Fibroblast of mammary gland (primary cell): Measurements from ENCODE around the gene PCCB.

Source experiments
- DNase-seq: peaks from one replicate; pipeline ENCODE4 v3.0.0-alpha.2; 2010; ENCODE audit warnings: low read depth
- H3K4me3 ChIP-seq: 2 replicates; pipeline ENCODE4 v1.5.1; 2011; ENCODE audit warnings: low read depth, mild to moderate bottlenecking, low read length, moderate library complexity; ENCODE audit not compliant: control insufficient read depth
- CTCF ChIP-seq: conservative IDR thresholded peaks from 2 replicates; pipeline ENCODE4 v1.5.1; 2011; ENCODE audit warnings: low read depth, low read length, inconsistent platforms; ENCODE audit not compliant: control insufficient read depth, insufficient read depth

PCCB gene

GRCh38 chr3:136300444-136300843 is 50.3 kb downstream of the PCCB start:
- no peak overlapping the region for H3K4me3 ChIP-seq
- no peak for TF ChIP-seq CTCF
- DNase-seq, result no peak

DNA sequence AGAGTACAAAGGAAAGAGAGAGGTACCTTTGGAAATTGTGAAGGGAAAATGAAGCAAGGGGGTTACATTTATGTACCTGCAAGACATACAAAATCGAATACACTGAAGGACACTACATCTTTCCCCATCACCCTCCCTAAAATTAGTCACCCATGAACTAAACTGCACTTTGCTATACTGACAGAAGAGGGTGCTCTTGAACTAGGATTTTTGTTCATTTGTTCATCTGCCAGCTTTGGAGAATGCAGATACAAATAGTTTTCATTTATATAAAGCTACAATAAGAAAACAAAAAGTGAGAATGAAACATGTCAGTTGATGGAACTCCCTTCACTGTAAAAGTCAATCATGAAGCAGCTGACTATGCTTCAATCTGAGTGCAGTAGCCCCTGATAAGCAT is 55.7 kb downstream of the PCCB start:
- no peak overlapping the region for H3K4me3 ChIP-seq
- peak; percentile 78 for TF ChIP-seq CTCF
- peak; percentile 75 for DNase-seq

DNA sequence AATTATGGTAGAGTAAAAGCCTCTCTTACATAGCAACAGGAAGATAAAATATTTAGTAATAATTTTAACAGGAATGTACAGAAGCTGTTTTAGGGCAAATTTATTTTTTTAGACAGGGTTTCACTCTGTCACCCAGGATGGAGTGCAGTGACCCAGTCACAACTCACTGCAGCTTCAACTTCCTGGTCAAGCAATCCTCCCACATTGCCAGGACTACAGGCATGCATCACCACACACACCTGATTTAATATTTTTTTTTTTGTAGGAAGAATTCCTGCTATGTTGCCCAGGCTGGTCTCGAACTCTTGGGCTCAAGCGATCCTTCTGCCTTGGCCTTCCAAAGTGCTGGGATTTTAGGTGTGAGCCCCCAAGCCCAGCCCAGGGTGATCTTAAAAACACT is 61.1 kb downstream of the PCCB start:
- TF ChIP-seq CTCF, result no peak
- DNase-seq, result no peak
- no peak overlapping the region for H3K4me3 ChIP-seq

GRCh38 chr3:136311968-136312367 is 61.8 kb downstream of the PCCB start:
- TF ChIP-seq CTCF, result no peak
- no peak overlapping the region for H3K4me3 ChIP-seq
- DNase-seq, result peak; percentile 34

DNA sequence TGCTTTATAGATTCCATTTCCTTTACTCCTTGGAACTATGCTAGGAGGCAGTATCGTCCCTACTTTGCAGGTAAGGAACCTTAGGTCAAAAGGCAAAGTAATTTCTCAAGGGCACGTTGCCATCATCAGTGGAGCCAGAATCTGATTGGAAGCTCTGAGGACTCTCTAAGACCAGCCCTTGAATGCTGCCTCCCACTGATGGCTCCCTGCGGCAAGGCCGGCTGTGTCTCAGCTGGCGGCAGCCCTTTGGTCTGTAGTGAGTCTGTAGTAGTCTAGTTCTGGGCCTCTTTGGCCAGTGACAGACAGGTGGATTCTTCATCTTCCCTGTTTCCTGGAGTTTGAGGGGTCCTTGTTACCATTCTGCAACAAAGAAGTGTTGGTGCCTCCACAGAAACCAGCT is 76.2 kb downstream of the PCCB start:
- H3K4me3 ChIP-seq, result no peak overlapping the region
- TF ChIP-seq CTCF, result no peak
- DNase-seq, result no peak

DNA sequence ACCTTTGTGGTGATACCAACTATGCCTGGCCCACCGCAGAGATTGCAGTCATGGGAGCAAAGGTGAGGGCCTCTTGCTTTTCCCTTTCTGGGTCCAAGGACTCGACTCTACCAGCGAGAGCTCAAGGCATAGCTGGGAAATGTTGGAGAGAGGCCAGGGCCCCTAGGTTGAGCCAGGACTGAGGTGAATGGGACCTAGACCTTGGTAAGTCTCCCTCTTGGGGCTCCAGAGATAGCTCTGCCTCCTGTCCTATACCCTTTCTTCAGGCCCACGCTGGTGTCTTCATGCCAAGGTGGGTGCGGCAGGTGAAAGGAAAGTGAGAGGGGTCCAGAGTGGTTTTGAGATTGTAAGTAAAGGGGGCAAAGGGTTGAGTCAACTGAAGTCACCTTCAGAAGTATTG is 77.5 kb downstream of the PCCB start:
- no peak for DNase-seq
- no peak for TF ChIP-seq CTCF
- H3K4me3 ChIP-seq, result no peak overlapping the region

DNA sequence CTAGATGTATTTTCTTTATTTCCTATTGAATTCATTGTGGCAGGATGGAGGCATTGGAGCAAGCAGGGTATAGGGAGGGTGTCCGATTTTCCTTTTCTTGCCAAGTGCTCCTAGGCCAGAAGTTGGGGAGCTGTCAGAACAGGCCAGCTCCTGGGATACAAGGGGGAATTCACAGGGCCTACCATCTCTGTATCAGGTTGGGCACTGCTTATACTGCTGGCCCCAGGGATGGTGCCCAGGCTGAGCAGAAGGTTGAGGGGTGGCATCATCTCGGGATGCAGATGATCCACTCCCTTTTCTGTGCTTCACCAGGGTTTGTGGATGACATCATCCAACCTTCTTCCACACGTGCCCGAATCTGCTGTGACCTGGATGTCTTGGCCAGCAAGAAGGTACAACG is 79.5 kb downstream of the PCCB start:
- no peak for TF ChIP-seq CTCF
- DNase-seq, result no peak
- no peak overlapping the region for H3K4me3 ChIP-seq
